ENCODE measurements around the gene CHST9. TPM values are rescaled to one million over a fixed set of nuclear protein-coding genes. Genes with fewer than 3 reads are reported as not detected.

The CHST9 gene
- total and polyA plus RNA-seq, 10 of the 15 experiments (the other 5 are each of a cell fraction or from before 2014, with no cell fraction given) = 0.34 TPM; not detected in 9

GRCh38 chr18:26941584-26941983 lies 243.5 kb downstream of the CHST9 start (continued):
- TF ChIP-seq PRDM15 (CRISPR knock-in tag; IDR thresholded peaks at IDR 0.05) = no peak
- TF ChIP-seq ETV6 (conservative IDR thresholded peaks at IDR 0.05 in 1 of 2, IDR thresholded peaks at IDR 0.05 in 1 of 2; ENCODE audit: borderline replicate concordance in 1 of 2, low read depth in 1 of 2) = no peak

- SMC1A ChIA-PET (ENCODE audit: uncharacterized antibody, unreplicated experiment) = no interaction called here
- CTCF ChIA-PET = no interaction called here
- POLR2A ChIA-PET = no interaction called here
- no peak for TF ChIP-seq PAX5 (IDR thresholded peaks at IDR 0.05; ENCODE audit: borderline replicate concordance, low read depth, low read length)
- no peak for TF ChIP-seq RELB (IDR thresholded peaks at IDR 0.05; ENCODE audit: low read depth)
- TF ChIP-seq MLLT1 (IDR thresholded peaks at IDR 0.05) = no peak
- no peak for TF ChIP-seq NFYB (IDR thresholded peaks at IDR 0.05; ENCODE audit: insufficient read depth, low read depth, low read length)
- no peak for TF ChIP-seq EP300 (IDR thresholded peaks at IDR 0.05; ENCODE audit: borderline replicate concordance in 1 of 2, control insufficient read depth in 1 of 2, low read depth in 2 of 2, low read length in 2 of 2)
- no peak for TF ChIP-seq NR2F1 (conservative IDR thresholded peaks at IDR 0.05)
- no peak for TF ChIP-seq LARP7 (IDR thresholded peaks at IDR 0.05)
- no peak for TF ChIP-seq NR2C1 (IDR thresholded peaks at IDR 0.05)
- TF ChIP-seq E2F8 (IDR thresholded peaks at IDR 0.05; ENCODE audit: low read depth, partially characterized antibody) = no peak
- no peak for TF ChIP-seq ATF7 (IDR thresholded peaks at IDR 0.05; ENCODE audit: low read depth)
Measured at GRCh38 chr18:26940744-26941398, 244.2 kb downstream of the CHST9 start.

More at GRCh38 chr18:26940744-26941398, 244.2 kb downstream of the CHST9 start:
- ATAC-seq (no peak), DNase-seq (ENCODE audit: low read depth, low spot score) (no peak), FAIRE-seq (no peak)
- Histone ChIP-seq H3K27me3 (replicated peaks in 1 of 2; ENCODE audit: control insufficient read depth in 2 of 2, insufficient read depth in 2 of 2, low read length in 1 of 2) (no peaks in the 10 kb centered on the region), H3K4me2 (ENCODE audit: control insufficient read depth, insufficient read depth) (no peak overlapping the region), H3K4me1 (ENCODE audit: control insufficient read depth, insufficient read depth, low read length) (no peaks in the 10 kb centered on the region), H2AFZ (ENCODE audit: control insufficient read depth, low read depth, low read length) (no peak overlapping the region), H3K9me3 (replicated peaks; ENCODE audit: control insufficient read depth, insufficient read depth, low read length) (no peaks in the 10 kb centered on the region), H3K36me3 (ENCODE audit: control insufficient read depth in 2 of 2, insufficient read depth in 2 of 2, low read length in 1 of 2) (no peaks in the 10 kb centered on the region), H3K9ac (ENCODE audit: control insufficient read depth, insufficient read depth, low read length) (no peak overlapping the region), H3K79me2 (ENCODE audit: control insufficient read depth, insufficient read depth, low read length) (no peaks in the 10 kb centered on the region), H4K20me1 (ENCODE audit: control insufficient read depth, insufficient read depth) (no peaks in the 10 kb centered on the region), H3K27ac (ENCODE audit: control insufficient read depth, insufficient read depth) (no peak overlapping the region), H3K4me3 (no peak overlapping the region)
- in situ Hi-C loops (cut with MboI) (no loop called here), intact Hi-C loops (cut with micrococcal nuclease; ENCODE audit: unreplicated experiment) (loop anchor here (1.0 kb wide), 1 partner anchor 28 kb away; no protein-coding TSS in a partner anchor)
- 4% methylated on average over 5 of the region's 5 CpGs for WGBS (ENCODE audit: insufficient coverage, insufficient replicate concordance, low lambda C conversion rate, missing lambda C conversion rate)
- RAD21 ChIA-PET (ENCODE audit: unreplicated experiment) = no interaction called here
- no TSS peak for BruUV-seq (replicated peaks)

Data from GM12878 (cell line).